H1 (cell line): ENCODE results near the gene LDLRAD4. TPM values are rescaled to one million over a fixed set of nuclear protein-coding genes. Genes with fewer than 3 reads are reported as not detected.

ENCODE experiments used
- MAFK ChIP-seq: IDR thresholded peaks from 2 replicates; pipeline ENCODE4 v1.6.1; 2012; ENCODE audit warnings: low read depth, mild to moderate bottlenecking, improper control_type of control experiment, low read length
- RFX5 ChIP-seq: IDR thresholded peaks from 2 replicates; pipeline ENCODE4 v1.6.1; 2011; ENCODE audit warnings: low read depth, low read length, improper control_type of control experiment, borderline replicate concordance
- RNF2 ChIP-seq: fragments of 200-900, 300-1000 bp; sonication (generic); IDR thresholded peaks from 2 replicates; pipeline ENCODE4 v1.7.1; 2016; ENCODE audit warnings: borderline replicate concordance, low read depth, mild to moderate bottlenecking, antibody characterized with exemption, low read length; ENCODE audit not compliant: poor library complexity, severe bottlenecking; ENCODE audit errors: missing control alignments
- SIN3A ChIP-seq, 2 experiments: IDR thresholded peaks in 1 of 2; conservative IDR thresholded peaks in 1 of 2; 2 replicates each; pipeline ENCODE4 v1.6.1; 2011 to 2012; ENCODE audit warnings: low read length in 2 of 2, improper control_type of control experiment in 1 of 2, low read depth in 1 of 2, mild to moderate bottlenecking in 1 of 2
- SIRT6 ChIP-seq: IDR thresholded peaks from one replicate; pipeline ENCODE4 v1.7.1; 2012; ENCODE audit warnings: low read length, inconsistent platforms
- SP2 ChIP-seq: IDR thresholded peaks from 2 replicates; pipeline ENCODE4 v1.6.1; 2012; ENCODE audit warnings: mild to moderate bottlenecking, low read length, inconsistent platforms
- SP4 ChIP-seq: IDR thresholded peaks from 2 replicates; pipeline ENCODE4 v1.6.1; 2012; ENCODE audit warnings: low read length, inconsistent platforms
- SRF ChIP-seq: IDR thresholded peaks from 2 replicates; pipeline ENCODE4 v1.6.1; 2011; ENCODE audit warnings: mild to moderate bottlenecking, low read depth, low read length, moderate library complexity
- TAF1 ChIP-seq: IDR thresholded peaks from 2 replicates; pipeline ENCODE4 v1.6.1; 2011; ENCODE audit warnings: mild to moderate bottlenecking, low read depth, low read length
- TBP ChIP-seq: IDR thresholded peaks from 2 replicates; pipeline ENCODE4 v1.6.1; 2011; ENCODE audit warnings: low read depth, low read length, improper control_type of control experiment
- polyA plus RNA-seq, 7 experiments: library from polyadenylated mRNA; depleted of rRNA in 3 of 7; stranded (reverse) in 5 of 7; unstranded in 2 of 7; fragments of >200 nt in 5 of 7; fragments of 200-250 nt in 2 of 7; gene quantifications; 1 replicate in 5 of 7; 2 replicates in 1 of 7; 4 replicates in 1 of 7; pipeline versions ENCODE4 v1.2.1 to v1.2.3, GENCODE V29; 2011 to 2013; ENCODE audit warnings: missing spikeins in 2 of 7, mixed read lengths in 2 of 7
- total RNA-seq: library from RNA; stranded (reverse); fragmentation: NEBNext Ultra II Directional; extraction: Animal tissue kit (Norgen Biotek cat#: 25700); gene quantifications from 2 replicates; pipeline ENCODE4 v1.2.1, GENCODE V29; 2021
- TF ChIP-seq, protein P1 (sequence below): fragments of 300-600 bp; sonication (generic); IDR thresholded peaks from 2 replicates; pipeline ENCODE4 v1.7.1; 2012; ENCODE audit warnings: low read length, moderate library complexity, mild to moderate bottlenecking, inconsistent platforms; ENCODE audit not compliant: insufficient replicate concordance
- TF ChIP-seq, protein P2 (sequence below): IDR thresholded peaks from 2 replicates; pipeline ENCODE4 v1.6.1; 2012; ENCODE audit warnings: inconsistent platforms

Gene LDLRAD4
- total and polyA plus RNA-seq, 2 of the 8 experiments (the other 6 are each of a cell fraction or from before 2014, with no cell fraction given), result 0.77 to 1.4 TPM

DNA sequence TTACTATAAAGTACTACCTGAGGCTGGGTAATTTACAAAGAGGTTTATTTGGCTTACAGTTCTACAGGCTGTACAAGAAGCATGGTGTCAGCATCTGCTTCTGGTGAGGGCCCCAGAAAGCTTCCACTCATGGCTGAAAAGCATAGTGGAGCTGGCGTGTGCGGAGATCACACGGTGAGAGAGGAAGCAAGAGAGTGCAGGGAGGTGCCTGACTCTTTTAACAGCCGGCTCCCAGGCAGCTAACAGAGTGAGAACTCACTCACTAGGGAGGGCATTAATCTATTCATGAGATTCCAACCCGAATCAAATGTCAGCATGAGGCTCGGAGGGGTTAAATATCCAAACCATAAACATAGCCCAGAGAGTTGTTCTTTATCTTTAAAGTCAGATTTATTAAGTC is 117.3 kb downstream of the LDLRAD4 start (continued):
- TF ChIP-seq, protein P1, sequence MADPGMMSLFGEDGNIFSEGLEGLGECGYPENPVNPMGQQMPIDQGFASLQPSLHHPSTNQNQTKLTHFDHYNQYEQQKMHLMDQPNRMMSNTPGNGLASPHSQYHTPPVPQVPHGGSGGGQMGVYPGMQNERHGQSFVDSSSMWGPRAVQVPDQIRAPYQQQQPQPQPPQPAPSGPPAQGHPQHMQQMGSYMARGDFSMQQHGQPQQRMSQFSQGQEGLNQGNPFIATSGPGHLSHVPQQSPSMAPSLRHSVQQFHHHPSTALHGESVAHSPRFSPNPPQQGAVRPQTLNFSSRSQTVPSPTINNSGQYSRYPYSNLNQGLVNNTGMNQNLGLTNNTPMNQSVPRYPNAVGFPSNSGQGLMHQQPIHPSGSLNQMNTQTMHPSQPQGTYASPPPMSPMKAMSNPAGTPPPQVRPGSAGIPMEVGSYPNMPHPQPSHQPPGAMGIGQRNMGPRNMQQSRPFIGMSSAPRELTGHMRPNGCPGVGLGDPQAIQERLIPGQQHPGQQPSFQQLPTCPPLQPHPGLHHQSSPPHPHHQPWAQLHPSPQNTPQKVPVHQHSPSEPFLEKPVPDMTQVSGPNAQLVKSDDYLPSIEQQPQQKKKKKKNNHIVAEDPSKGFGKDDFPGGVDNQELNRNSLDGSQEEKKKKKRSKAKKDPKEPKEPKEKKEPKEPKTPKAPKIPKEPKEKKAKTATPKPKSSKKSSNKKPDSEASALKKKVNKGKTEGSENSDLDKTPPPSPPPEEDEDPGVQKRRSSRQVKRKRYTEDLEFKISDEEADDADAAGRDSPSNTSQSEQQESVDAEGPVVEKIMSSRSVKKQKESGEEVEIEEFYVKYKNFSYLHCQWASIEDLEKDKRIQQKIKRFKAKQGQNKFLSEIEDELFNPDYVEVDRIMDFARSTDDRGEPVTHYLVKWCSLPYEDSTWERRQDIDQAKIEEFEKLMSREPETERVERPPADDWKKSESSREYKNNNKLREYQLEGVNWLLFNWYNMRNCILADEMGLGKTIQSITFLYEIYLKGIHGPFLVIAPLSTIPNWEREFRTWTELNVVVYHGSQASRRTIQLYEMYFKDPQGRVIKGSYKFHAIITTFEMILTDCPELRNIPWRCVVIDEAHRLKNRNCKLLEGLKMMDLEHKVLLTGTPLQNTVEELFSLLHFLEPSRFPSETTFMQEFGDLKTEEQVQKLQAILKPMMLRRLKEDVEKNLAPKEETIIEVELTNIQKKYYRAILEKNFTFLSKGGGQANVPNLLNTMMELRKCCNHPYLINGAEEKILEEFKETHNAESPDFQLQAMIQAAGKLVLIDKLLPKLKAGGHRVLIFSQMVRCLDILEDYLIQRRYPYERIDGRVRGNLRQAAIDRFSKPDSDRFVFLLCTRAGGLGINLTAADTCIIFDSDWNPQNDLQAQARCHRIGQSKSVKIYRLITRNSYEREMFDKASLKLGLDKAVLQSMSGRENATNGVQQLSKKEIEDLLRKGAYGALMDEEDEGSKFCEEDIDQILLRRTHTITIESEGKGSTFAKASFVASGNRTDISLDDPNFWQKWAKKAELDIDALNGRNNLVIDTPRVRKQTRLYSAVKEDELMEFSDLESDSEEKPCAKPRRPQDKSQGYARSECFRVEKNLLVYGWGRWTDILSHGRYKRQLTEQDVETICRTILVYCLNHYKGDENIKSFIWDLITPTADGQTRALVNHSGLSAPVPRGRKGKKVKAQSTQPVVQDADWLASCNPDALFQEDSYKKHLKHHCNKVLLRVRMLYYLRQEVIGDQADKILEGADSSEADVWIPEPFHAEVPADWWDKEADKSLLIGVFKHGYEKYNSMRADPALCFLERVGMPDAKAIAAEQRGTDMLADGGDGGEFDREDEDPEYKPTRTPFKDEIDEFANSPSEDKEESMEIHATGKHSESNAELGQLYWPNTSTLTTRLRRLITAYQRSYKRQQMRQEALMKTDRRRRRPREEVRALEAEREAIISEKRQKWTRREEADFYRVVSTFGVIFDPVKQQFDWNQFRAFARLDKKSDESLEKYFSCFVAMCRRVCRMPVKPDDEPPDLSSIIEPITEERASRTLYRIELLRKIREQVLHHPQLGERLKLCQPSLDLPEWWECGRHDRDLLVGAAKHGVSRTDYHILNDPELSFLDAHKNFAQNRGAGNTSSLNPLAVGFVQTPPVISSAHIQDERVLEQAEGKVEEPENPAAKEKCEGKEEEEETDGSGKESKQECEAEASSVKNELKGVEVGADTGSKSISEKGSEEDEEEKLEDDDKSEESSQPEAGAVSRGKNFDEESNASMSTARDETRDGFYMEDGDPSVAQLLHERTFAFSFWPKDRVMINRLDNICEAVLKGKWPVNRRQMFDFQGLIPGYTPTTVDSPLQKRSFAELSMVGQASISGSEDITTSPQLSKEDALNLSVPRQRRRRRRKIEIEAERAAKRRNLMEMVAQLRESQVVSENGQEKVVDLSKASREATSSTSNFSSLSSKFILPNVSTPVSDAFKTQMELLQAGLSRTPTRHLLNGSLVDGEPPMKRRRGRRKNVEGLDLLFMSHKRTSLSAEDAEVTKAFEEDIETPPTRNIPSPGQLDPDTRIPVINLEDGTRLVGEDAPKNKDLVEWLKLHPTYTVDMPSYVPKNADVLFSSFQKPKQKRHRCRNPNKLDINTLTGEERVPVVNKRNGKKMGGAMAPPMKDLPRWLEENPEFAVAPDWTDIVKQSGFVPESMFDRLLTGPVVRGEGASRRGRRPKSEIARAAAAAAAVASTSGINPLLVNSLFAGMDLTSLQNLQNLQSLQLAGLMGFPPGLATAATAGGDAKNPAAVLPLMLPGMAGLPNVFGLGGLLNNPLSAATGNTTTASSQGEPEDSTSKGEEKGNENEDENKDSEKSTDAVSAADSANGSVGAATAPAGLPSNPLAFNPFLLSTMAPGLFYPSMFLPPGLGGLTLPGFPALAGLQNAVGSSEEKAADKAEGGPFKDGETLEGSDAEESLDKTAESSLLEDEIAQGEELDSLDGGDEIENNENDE, result no peak
- TF ChIP-seq RNF2, result no peak
- TF ChIP-seq SP2, result no peak
- no peak for TF ChIP-seq SIN3A (conservative IDR thresholded peaks at IDR 0.05 in 1 of 2, IDR thresholded peaks at IDR 0.05 in 1 of 2; ENCODE audit: low read depth in 1 of 2, low read length in 2 of 2)
- TF ChIP-seq TAF1, result no peak
- no peak for TF ChIP-seq SRF
- no peak for TF ChIP-seq SP4
- no peak for TF ChIP-seq RFX5
- no peak for TF ChIP-seq SIRT6
- TF ChIP-seq, protein P2, sequence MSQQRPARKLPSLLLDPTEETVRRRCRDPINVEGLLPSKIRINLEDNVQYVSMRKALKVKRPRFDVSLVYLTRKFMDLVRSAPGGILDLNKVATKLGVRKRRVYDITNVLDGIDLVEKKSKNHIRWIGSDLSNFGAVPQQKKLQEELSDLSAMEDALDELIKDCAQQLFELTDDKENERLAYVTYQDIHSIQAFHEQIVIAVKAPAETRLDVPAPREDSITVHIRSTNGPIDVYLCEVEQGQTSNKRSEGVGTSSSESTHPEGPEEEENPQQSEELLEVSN, result no peak
- no peak for TF ChIP-seq TBP
- TF ChIP-seq MAFK, result no peak
